ENCODE measurements around the gene ZNF783. TPM values are rescaled to one million over a fixed set of nuclear protein-coding genes. Genes with fewer than 3 reads are reported as not detected.

The ZNF783 gene
- total RNA-seq, 1 experiment from 2014 or later: 15.8 TPM

DNA sequence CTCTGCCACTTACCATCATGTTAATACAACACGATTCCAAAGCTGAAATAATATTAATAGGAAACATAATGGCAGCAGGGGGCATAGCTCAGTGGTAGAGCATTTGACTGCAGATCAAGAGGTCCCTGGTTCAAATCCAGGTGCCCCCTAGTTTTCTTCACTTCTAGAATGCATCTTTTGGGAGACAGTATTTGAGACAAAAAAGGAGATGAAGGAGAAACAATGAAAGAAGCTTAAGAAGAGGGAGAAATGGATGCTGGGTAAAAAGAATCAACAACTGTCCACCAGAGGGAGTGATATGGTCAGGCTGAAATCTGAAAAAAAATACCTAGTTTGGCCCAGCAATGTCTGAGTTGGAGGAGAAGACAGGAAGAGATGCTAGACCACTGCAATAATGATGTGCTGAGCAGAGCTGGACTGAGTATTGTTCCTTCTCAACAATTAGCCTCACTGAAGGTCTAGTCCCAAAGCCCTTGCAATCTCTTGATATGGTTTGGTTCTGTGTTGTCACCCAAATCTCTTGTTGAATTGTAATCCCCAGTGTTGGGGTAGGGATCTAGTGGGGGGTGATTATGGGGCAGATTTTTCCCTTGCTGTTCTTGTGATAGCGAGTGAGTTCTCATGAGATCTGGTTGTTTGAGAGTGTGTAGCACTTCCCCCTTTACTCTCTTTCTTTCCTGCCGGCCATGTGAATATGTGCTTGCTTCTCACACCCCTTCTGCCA is 48.3 kb downstream of the ZNF783 start:
- CTCF ChIA-PET: interaction anchor here (0.6 to 1.9 kb wide), 4 partner anchors 11 to 112 kb away, joined by 3 to 15 read pairs (median 6); partner anchors contain the start of gene ZNF783
- Histone ChIP-seq H3K79me2 (ENCODE audit: low read depth) (no peaks in the 10 kb centered on the region), H3F3A (ENCODE audit: insufficient read depth, low read depth) (peaks cover 8% of the 10 kb centered on the region), H3K27ac (no peak overlapping the region), H3K4me1 (replicated peaks; ENCODE audit: insufficient read depth) (no peaks in the 10 kb centered on the region), H3K4me2 (no peak overlapping the region), H2AFZ (no peak overlapping the region), H3K4me3 (no peak overlapping the region), H4K20me1 (ENCODE audit: insufficient read depth) (no peaks in the 10 kb centered on the region), H3K9me2 (ENCODE audit: insufficient read depth) (no peaks in the 10 kb centered on the region), H3K9me3 (ENCODE audit: insufficient read depth, low read depth) (no peaks in the 10 kb centered on the region), H3K27me3 (ENCODE audit: insufficient read depth, low read depth) (no peaks in the 10 kb centered on the region), H3K36me3 (ENCODE audit: low read depth) (no peaks in the 10 kb centered on the region)
- peak; percentile 36 to 78 for DNase-seq
- TF ChIP-seq, protein P1, sequence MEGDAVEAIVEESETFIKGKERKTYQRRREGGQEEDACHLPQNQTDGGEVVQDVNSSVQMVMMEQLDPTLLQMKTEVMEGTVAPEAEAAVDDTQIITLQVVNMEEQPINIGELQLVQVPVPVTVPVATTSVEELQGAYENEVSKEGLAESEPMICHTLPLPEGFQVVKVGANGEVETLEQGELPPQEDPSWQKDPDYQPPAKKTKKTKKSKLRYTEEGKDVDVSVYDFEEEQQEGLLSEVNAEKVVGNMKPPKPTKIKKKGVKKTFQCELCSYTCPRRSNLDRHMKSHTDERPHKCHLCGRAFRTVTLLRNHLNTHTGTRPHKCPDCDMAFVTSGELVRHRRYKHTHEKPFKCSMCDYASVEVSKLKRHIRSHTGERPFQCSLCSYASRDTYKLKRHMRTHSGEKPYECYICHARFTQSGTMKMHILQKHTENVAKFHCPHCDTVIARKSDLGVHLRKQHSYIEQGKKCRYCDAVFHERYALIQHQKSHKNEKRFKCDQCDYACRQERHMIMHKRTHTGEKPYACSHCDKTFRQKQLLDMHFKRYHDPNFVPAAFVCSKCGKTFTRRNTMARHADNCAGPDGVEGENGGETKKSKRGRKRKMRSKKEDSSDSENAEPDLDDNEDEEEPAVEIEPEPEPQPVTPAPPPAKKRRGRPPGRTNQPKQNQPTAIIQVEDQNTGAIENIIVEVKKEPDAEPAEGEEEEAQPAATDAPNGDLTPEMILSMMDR (conservative IDR thresholded peaks at IDR 0.05): peak; percentile 77
- no peak for TF ChIP-seq EZH2 (IDR thresholded peaks at IDR 0.05; ENCODE audit: low read depth)
- POLR2A ChIA-PET (ENCODE audit: unreplicated experiment): interaction anchor here (0.5 to 0.7 kb wide), 3 partner anchors 18 to 461 kb away, joined by 4 to 12 read pairs (median 5); no protein-coding TSS in a partner anchor
- intact Hi-C loops (cut with micrococcal nuclease; ENCODE audit: unreplicated experiment): loop anchor here (1.0 to 2.0 kb wide), 4 partner anchors 45 to 187 kb away; partner anchors contain the start of gene ZNF746
- BruUV-seq (replicated peaks): TSS peak; percentile 100

DNA sequence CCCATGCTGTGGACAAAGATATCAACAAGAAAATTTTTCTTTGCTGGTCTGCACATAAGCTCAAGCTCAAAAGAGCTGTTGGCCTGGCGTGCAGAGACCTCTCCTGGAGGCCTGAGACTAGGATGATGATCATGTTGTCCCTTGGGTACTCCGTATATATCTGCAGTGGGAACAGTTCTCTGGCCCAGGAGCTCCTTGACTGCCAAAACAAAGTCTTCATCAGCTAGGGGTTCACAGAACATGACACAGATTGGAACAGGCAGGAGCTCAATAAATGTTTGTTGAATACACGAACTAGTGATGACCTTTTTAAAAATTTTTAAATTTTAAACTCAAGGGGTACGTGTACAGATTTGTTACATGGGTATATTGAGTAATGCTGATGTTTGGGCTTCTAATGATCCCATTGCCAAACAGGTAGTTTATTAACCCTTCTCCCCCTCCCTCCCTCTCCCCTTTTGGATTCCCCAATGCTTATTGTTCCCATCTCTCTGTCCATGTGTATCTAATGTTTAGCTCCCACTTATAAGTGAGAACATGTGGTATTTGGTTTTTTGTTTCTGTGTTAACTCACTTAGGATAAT is 49.1 kb downstream of the ZNF783 start:
- H3F3A ChIP-seq (ENCODE audit: insufficient read depth, low read depth): peaks cover 8% of the 10 kb centered on the region
- no TSS peak for BruUV-seq (replicated peaks)
- no peaks in the 10 kb centered on the region for H3K9me2 ChIP-seq (ENCODE audit: insufficient read depth)
- no peak overlapping the region for H2AFZ ChIP-seq
- no peaks in the 10 kb centered on the region for H3K4me1 ChIP-seq (replicated peaks; ENCODE audit: insufficient read depth)
- no peaks in the 10 kb centered on the region for H3K27me3 ChIP-seq (ENCODE audit: insufficient read depth, low read depth)
- ChIA-PET CTCF (interaction anchor here (0.7 to 1.9 kb wide), 4 partner anchors 18 to 115 kb away, joined by 3 to 15 read pairs (median 4); no protein-coding TSS in a partner anchor), POLR2A (ENCODE audit: unreplicated experiment) (no interaction called here)
- H3K36me3 ChIP-seq (ENCODE audit: low read depth): no peaks in the 10 kb centered on the region
- H3K79me2 ChIP-seq (ENCODE audit: low read depth): no peaks in the 10 kb centered on the region
- TF ChIP-seq EZH2 (IDR thresholded peaks at IDR 0.05; ENCODE audit: low read depth): no peak
- H3K27ac ChIP-seq: no peak overlapping the region
- H4K20me1 ChIP-seq (ENCODE audit: insufficient read depth): no peaks in the 10 kb centered on the region
- intact Hi-C loops (cut with micrococcal nuclease; ENCODE audit: unreplicated experiment): loop anchor here (1.0 to 2.0 kb wide), 4 partner anchors 44 to 186 kb away; partner anchors contain the start of gene ZNF746
- DNase-seq: no peak
- no peak overlapping the region for H3K4me2 ChIP-seq
- H3K4me3 ChIP-seq: no peak overlapping the region
- no peaks in the 10 kb centered on the region for H3K9me3 ChIP-seq (ENCODE audit: insufficient read depth, low read depth)

DNA sequence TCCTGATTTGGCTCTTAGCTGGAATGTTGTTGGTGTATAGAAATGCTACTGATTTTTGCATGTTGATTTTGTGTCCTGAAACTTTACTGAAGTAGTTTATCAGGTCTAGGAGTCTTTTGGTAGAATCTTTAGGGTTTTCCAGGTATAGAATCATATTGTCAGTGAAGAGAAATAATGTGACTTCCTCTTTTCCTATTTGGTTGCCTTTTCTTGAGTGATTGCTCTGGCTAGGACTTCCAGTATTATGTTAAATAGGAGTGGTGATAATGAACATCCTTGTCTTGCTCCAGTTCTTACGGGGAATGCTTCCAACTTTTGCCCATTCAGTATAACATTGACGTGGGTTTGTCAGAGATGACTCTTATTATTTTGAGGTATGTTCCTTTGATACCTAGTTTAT is 52.0 kb downstream of the ZNF783 start:
- no peak for TF ChIP-seq EZH2 (IDR thresholded peaks at IDR 0.05; ENCODE audit: low read depth)
- TF ChIP-seq, protein P1 (conservative IDR thresholded peaks at IDR 0.05): no peak
- Histone ChIP-seq H3K4me1 (replicated peaks; ENCODE audit: insufficient read depth) (no peaks in the 10 kb centered on the region), H3K9me3 (ENCODE audit: insufficient read depth, low read depth) (no peaks in the 10 kb centered on the region), H3K36me3 (ENCODE audit: low read depth) (no peaks in the 10 kb centered on the region), H3K27ac (no peak overlapping the region), H3K27me3 (ENCODE audit: insufficient read depth, low read depth) (no peaks in the 10 kb centered on the region), H3K4me3 (no peak overlapping the region), H3K79me2 (ENCODE audit: low read depth) (no peaks in the 10 kb centered on the region), H4K20me1 (ENCODE audit: insufficient read depth) (no peaks in the 10 kb centered on the region), H3K4me2 (no peak overlapping the region), H2AFZ (no peak overlapping the region), H3F3A (ENCODE audit: insufficient read depth, low read depth) (peaks cover 8% of the 10 kb centered on the region), H3K9me2 (ENCODE audit: insufficient read depth) (no peaks in the 10 kb centered on the region)
- BruUV-seq (replicated peaks): no TSS peak
- intact Hi-C loops (cut with micrococcal nuclease; ENCODE audit: unreplicated experiment): no loop called here
- DNase-seq: no peak
- CTCF ChIA-PET: no interaction called here
- POLR2A ChIA-PET (ENCODE audit: unreplicated experiment): no interaction called here

Measured in PC-9 (cell line).